Measurements from ENCODE around the gene CAB39L. TPM values are rescaled to one million over a fixed set of nuclear protein-coding genes. Genes with fewer than 3 reads are reported as not detected.

Gene CAB39L
- total and polyA plus RNA-seq, 12 donors, result 7.1 to 33.2 (median 16.9) TPM

GRCh38 chr13:49448753-49449152, 4.9 kb upstream of the CAB39L start:
- Histone ChIP-seq H3K4me3 (no peak overlapping the region), H3K27ac (no peak overlapping the region), H3K9me3 (no peaks in the 10 kb centered on the region), H3K27me3 (no peaks in the 10 kb centered on the region), H3K36me3 (peaks cover 0 to 19% (median 0%) of the 10 kb centered on the region in 9 donors), H3K4me1 (peaks cover 0 to 42% (median 29%) of the 10 kb centered on the region in 9 donors)
- DNase-seq (no peak), ATAC-seq (no peak)
- TF ChIP-seq CTCF (IDR thresholded peaks at IDR 0.05), result no peak
- 92 to 93% methylated on average over 2 of the region's 2 CpGs for WGBS, 2 donors
- intact Hi-C loops (cut with DNase I), result loop anchor here in 2 of 10 donors (10.0 kb wide), 2 partner anchors 46 to 136 kb away; partner anchors contain the start of genes PHF11 (in 1 of the 2) and RCBTB1 (in 1 of the 2)

DNA sequence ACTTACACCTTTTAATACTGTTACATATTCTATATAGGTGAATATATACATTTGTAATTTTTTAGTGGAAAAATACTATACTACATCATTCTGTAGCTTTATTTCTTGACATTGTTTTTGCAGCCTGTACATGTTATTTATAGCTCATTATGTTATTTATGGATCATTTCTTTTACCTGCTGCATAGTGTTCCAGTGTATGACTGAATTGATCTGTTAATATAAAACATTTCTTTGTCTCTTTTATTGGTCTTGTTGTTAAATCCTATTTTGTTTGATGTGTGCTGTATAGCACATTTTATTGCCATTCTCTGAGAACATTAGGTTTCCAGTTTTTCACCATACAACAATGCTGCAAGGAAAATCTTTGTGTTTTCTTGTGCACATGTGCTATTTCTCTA, 2.6 kb upstream of the CAB39L start:
- ATAC-seq (no peak), DNase-seq (no peak)
- no peaks in the 10 kb centered on the region for H3K27me3 ChIP-seq
- H3K36me3 ChIP-seq, result peaks cover 0 to 3% (median 0%) of the 10 kb centered on the region in 9 donors
- no peaks in the 10 kb centered on the region for H3K9me3 ChIP-seq
- H3K27ac ChIP-seq, result peak overlapping the region in 4 of 10 donors; percentile 4 to 96 (median 58)
- intact Hi-C loops (cut with DNase I), result loop anchor here in 2 of 10 donors (10.0 kb wide), 2 partner anchors 48 to 138 kb away; partner anchors contain the start of genes PHF11 (in 1 of the 2) and RCBTB1 (in 1 of the 2)
- H3K4me1 ChIP-seq, result peaks cover 0 to 48% (median 34%) of the 10 kb centered on the region in 9 donors
- H3K4me3 ChIP-seq, result no peak overlapping the region
- TF ChIP-seq CTCF (IDR thresholded peaks at IDR 0.05), result no peak

DNA sequence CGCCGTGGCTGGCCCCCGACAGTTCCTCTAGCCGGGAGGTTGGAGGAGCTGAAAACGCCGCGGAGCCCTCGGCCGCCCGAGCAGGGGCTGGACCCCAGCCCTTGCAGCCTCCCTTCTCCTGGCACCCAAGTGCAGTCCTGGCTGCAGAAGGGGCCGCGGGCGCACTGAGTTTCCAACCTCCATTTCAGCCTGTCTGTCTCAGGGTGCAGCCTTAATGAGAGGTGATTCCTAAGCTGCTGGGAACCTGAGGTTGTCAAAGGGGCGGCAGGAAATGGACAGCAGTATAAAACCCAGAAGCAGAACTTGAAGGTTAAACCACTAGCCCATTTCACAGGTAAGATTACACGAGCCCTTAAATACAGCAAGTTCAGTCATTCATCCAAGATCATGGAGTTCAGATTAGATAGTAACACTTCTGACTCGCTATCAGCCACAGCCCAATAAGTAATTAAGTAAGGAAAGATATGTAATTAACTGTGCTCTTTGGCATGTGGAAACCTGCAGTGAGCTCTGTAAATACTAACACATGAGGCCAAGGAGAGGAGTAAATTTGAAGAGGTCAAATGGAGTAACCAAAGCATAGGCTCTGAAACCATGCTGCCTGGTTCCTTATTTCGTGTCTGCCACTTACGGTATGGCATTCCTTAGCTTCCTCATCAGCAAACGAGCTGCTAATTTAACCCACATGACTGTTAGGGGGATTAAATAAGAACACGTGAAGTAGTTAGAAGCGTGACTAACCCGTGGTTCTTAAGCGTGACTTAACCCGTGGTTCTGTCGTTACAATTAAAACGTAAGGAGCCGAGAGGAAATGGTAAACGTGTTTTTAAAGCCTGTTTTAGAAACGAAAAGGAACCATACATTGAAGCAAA, 896 bp upstream of the CAB39L start:
- 1 to 2% methylated on average over 29 of the region's 29 CpGs for WGBS, 2 donors

More for the DNA sequence above, 896 bp upstream of the CAB39L start:
- Histone ChIP-seq H3K9me3 (no peaks in the 10 kb centered on the region), H3K36me3 (peaks cover 0 to 2% (median 0%) of the 10 kb centered on the region in 9 donors), H3K27me3 (no peaks in the 10 kb centered on the region), H3K4me1 (peaks cover 0 to 48% (median 34%) of the 10 kb centered on the region in 9 donors), H3K27ac (peak overlapping the region; percentile 85 to 96 (median 94)), H3K4me3 (peak overlapping the region; percentile 45 to 95 (median 86))
- DNase-seq, result no peak
- TF ChIP-seq CTCF (IDR thresholded peaks at IDR 0.05), result no peak
- peak in 5 of 8 donors; percentile 1 to 22 (median 9) for ATAC-seq
- intact Hi-C loops (cut with DNase I), result loop anchor here in 3 of 10 donors (2.0 to 10.0 kb wide), 4 partner anchors 50 to 142 kb away; partner anchors contain the start of genes PHF11 (in 1 of the 3) and RCBTB1 (in 1 of the 3)
